Prostate gland (tissue), 2 donors: ENCODE results near the gene ELMO3.

Experiments used
- POLR2A ChIP-seq: fragments of 450-650 bp; IDR thresholded peaks from one replicate; pipeline ENCODE4 v1.6.1; 2016; ENCODE audit warnings: antibody characterized with exemption, mild to moderate bottlenecking
- TF ChIP-seq, protein P1 (sequence below), 4 experiments: fragments of 200-600 bp in 2 of 4; fragments of 450-650 bp in 2 of 4; sonication (generic) in 2 of 4; IDR thresholded peaks; 1 replicate in 3 of 4; 2 replicates in 1 of 4; pipeline ENCODE4 v1.5.1; 2016 to 2019; ENCODE audit warnings: antibody characterized with exemption in 4 of 4, mild to moderate bottlenecking in 2 of 4, moderate library complexity in 2 of 4

DNA sequence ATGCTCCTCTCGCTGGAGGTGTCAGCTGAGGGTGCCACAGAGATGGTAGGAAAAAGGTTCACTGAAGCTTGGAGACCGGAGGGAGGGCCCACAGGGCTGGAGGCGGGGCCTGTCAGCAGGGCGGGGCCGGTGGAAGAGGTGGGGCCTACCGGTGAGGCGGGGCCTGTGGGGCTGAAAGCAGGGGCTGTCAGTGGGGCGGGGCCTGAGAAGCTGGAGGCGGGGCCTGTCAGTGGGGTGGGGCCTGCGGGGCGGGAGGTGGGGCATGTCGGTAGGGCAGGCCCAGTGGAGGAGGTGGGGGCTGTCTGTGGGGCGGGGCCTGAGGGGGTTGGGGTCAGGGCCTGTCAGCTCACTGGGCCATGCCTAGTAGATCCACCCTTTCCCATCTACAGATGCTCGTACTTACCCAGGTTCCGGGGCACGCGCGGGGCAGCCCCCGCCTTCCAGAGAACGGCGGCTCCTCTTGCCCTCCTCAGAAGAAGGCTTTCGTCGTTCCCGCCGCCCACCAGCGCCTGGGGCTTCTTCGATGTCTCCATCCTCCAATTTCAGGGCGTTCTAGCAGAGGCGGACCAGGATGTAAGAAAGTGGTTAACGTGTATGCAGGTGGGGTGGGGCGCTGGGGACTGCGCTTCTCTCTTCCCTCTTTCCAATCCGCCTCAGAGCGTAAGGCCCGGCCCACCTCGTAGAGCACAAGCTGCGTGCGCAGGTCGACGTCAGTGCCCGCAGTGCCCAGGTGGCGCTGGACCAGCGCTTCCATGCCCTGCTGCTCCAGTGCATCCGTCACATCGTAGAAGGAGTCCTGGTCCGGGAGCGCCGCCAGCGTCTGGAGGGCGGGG lies 37.8 kb downstream of the ELMO3 start:
- TF ChIP-seq POLR2A, result no peak
- TF ChIP-seq, protein P1, sequence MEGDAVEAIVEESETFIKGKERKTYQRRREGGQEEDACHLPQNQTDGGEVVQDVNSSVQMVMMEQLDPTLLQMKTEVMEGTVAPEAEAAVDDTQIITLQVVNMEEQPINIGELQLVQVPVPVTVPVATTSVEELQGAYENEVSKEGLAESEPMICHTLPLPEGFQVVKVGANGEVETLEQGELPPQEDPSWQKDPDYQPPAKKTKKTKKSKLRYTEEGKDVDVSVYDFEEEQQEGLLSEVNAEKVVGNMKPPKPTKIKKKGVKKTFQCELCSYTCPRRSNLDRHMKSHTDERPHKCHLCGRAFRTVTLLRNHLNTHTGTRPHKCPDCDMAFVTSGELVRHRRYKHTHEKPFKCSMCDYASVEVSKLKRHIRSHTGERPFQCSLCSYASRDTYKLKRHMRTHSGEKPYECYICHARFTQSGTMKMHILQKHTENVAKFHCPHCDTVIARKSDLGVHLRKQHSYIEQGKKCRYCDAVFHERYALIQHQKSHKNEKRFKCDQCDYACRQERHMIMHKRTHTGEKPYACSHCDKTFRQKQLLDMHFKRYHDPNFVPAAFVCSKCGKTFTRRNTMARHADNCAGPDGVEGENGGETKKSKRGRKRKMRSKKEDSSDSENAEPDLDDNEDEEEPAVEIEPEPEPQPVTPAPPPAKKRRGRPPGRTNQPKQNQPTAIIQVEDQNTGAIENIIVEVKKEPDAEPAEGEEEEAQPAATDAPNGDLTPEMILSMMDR (IDR thresholded peaks at IDR 0.05), result no peak
